ENCODE measurements around the gene MUSK.

Gene MUSK

DNA sequence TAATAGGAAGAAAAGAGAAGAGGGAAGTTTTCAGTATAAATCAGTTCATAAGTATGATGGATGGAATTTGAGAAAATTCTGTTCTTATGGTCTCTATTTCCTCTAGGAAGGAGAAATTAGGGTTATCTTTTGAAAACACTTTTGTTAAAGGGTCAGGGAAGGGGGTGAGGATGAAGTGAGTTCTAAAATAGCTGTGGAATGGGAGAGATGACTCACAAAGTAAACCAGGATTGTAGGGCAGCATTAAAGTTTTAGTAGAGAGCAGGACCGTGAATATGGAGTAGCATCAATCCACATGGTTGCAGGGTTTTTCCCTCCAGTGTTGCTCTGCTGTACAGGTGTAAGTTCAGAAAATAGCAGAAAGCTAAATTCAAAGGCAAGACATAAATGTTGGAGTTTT, 32.4 kb downstream of the MUSK start:
- no peak for DNase-seq

GRCh38 chr9:110703669-110704068, 35.1 kb downstream of the MUSK start:
- DNase-seq: no peak

GRCh38 chr9:110707419-110707818, 38.8 kb downstream of the MUSK start:
- peak; percentile 11 to 41 for DNase-seq

DNA sequence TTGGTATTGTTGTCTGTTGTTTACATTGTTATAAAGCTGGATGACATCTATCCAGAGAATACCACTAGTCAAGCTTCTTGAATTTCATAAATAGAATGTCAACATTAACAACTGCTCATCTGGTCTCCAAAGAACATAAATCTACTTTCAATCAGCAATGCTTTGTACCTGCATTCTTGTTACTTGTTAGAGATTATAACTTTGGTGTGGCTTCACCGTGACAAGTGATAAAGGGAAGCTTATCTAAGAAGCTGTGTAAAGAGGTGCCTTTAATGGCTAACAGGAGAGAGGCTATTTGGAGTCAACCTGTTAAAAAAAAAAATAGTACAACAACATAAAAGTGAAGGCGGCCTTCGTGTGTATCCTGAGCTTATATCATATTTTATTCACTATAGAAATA, 41.8 kb downstream of the MUSK start:
- DNase-seq: no peak

DNA sequence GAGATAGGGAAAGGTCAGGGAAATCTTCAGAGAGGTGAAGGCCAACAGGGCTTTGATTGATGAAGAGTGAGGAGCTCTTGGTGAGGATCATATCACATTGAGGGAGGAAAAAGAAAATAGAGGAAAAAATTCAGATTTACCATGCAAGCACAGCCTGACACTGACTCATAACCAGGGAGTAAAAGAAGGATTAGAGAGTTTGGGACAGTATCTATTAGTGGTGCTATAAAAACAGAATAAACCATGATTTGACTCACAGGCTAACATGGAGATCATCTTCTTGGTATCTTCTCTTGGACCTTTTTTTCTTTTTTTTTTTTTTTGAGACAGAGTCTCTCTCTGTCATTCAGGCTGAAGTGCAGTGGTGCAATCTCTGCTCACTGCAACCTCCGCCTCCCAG, 44.4 kb downstream of the MUSK start:
- no peak for DNase-seq

- no peak for DNase-seq
Observed at GRCh38 chr9:110714314-110714713, 45.7 kb downstream of the MUSK start.

DNA sequence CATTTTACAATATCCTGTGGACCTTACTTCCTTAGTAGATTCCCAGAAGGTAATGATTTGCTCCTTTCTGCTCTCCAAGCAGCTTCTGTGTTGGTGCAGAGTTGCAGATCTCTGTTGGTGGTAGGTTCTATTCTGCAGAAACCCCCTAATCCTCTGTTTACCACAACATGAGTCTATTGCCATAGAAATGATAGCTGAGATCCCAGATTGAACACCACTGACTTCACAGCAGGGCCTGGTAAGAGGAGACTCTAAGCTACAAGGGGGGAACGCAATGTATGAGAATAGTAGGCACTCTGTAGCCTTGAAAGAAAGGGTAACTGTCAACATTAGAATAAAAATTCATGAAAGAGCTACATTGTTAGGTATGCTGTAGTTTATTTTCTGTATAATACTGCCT, 59.5 kb downstream of the MUSK start:
- no peak for DNase-seq

DNA sequence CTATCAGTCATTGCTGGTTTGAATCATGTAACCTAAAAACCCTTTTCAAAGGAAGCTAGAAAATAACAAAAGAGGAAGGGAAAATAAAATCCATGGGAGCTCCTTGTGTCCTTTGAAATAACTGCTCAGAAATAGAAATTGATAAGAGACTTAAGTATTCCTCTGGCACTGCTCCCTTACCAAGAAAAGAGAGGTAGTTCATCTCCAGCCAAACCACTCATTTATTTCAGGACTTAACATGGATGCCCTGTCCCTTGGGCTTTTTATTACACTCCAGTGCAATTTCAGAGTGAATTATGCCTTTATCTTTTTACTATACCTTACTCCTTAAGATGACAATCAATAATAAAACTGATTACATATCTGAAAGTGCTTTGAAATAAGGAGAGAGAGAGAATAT, 61.0 kb downstream of the MUSK start:
- no peak for DNase-seq

DNA sequence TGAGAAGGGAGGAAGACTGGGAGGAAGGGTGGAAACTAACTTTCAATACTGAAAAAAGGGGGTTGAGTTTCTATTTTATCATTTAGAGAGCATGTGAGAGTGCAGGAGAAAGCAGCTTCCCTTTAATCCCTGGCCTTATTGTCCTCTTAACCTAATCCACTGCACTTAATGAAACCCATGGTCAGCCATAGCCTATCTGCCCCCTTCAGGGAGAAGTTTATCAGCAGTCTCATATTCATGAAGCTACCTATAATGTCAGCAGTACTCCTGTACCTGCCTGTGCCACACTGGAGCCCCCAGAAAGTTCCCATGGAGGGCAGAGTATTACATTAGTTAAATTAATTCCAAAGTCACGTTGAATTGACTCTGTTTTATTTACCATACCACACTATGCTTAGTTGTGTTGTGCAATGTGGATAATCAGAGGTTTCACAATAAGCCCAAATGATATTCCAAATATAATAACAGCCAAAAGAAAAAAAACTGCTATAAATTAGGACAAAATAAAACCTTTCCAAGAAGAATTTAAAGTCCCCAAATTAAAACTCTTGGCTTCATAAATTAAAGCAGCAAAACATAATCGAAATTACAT, 62.9 kb downstream of the MUSK start:
- no peak for DNase-seq

DNA sequence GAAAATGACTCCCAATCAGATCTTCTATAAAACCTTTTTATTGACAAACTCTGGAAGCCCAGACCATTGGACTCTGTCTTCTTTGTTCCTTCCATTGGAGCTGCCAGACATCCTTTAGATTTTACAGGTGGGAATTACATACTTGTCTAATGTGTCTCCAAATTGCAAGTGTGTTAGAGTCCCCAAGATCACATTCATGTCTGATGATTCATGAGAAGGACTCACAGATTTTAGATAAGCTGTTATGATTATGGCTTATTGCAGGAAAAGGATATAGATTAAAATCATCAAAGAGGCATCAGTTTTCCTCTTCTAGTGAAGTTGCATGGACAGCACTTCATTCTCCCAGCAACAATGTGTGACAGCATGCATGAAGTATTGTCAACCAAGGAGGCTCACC, 70.4 kb downstream of the MUSK start:
- DNase-seq: no peak

DNA sequence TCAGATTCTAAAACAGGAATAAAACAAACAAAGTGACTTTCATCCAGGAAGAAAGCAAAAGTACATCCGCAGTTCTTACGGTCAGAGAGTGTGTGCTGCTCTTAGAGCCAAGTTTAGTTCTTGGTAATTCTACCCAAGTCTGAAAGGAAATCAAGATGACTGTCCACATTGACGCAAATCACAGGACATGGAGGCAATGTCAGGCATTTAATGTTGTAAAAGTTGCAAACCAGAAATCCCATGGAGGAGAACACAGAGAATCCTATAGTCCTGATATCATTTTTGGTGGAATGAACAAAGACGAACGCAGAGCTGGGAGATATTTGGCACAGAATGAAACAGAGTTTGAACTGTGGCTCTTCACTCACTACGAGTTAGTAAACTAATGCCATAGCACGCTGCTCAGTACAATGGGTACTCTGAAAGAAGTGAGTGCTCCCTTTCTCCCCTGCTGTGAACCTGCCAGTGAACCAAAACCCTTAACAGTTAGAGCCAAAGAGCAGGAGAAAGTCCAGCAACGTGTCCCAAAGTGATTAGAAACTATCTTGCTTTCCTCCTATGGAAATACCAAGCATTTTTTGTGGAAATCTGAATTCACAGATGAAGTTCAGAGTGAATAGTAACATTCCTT, 74.3 kb downstream of the MUSK start:
- no peak for DNase-seq

- no peak for DNase-seq
Observed at GRCh38 chr9:110744715-110745384, 76.3 kb downstream of the MUSK start.

DNA sequence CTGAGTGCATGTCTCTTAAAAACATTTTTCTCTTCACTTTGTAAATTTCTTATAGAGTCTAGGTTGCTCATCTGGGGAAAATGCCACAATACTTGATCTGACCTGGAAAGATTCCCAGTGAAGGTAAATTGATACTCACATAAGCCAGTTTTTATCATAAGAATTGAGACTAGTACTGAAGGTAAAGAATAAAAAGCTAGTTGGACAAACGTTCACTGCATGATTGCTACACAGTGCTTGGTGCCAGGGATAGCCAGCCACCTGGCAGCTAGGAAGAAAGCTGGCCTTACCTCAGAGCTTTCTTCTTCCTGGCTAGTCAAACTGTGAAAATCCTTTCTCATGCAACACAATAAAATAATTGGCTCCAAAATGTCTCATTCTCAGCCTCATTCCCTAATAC, 77.1 kb downstream of the MUSK start:
- no peak for DNase-seq

- DNase-seq: no peak
Observed at GRCh38 chr9:110746211-110746930, 77.8 kb downstream of the MUSK start.

DNA sequence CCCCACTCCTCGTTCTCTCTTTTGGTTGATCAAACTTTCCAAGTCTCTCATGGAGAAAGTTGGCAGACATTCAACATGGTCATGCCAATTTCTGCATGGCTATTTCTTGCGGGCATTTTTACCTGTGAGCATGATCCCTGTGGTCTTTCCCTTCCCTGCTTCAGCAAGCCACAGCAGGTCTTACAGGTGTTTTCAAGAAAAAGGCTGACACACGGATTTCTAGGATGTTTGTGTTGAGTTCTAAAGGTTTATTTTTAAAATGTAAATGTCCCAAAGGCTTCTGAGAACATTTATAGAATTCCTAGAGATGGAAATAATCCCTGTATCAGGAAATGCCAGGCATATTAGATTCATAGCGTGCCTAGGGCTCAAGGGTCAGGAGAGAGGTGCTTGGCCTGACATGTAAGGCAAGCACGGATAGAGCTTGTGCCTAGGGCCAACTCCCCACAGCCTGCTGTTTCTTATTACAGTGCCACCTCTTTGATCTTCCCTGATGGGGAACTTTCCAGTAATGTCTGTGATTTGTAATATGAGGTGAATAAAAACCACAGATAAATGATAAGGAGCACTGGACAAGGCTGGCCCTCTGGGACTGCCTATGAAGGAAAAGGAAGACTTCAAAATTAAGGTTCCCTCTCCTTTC, 79.8 kb downstream of the MUSK start:
- no peak for DNase-seq

DNA sequence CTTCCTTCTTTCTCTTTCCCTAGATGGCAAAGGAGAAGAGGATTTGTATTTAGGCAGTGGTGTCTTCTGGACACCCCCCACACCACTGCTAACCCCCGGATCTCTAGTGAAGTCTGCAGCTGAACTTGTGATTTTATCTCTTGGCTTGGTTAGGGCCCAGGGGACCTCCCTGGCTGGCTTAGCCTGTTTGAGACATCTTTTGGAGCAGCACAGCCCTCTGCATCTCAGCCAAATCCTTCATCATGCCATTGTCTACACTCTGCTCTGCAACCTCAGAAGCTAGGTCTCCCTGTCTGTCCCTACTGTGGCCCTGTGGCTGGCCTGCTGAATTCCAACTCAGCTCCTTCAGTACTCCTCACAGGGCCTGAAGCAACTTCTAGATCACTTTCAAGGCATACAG, 81.7 kb downstream of the MUSK start:
- DNase-seq: no peak

- no peak for DNase-seq
Observed at GRCh38 chr9:110751971-110752370, 83.4 kb downstream of the MUSK start.

GRCh38 chr9:110752766-110753165, 84.2 kb downstream of the MUSK start:
- DNase-seq: no peak

DNA sequence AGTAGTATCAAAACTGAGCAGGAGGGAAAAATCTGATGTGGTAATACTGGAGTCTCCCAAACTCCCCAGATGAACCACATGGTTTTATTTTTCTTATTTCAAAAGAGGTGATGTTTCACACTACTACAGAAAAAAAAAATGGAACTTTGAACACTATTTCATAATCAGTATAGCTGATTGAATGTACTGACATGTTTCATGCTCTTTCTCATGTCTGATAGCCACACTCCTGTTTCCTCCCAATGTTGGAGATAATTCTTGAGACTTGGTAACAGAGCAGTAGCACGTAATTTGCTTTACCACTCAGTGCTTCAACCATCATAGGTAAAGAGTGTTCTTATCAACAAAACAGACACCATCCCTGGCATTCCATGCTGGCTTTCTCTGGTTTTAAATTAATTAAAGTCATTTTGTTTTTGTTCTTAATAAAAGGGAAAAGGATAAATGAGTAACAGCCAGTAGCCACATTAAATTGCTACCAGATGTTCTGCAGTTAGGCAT, 85.2 kb downstream of the MUSK start:
- no peak for DNase-seq

GRCh38 chr9:110755179-110755578, 86.6 kb downstream of the MUSK start:
- DNase-seq: no peak

DNA sequence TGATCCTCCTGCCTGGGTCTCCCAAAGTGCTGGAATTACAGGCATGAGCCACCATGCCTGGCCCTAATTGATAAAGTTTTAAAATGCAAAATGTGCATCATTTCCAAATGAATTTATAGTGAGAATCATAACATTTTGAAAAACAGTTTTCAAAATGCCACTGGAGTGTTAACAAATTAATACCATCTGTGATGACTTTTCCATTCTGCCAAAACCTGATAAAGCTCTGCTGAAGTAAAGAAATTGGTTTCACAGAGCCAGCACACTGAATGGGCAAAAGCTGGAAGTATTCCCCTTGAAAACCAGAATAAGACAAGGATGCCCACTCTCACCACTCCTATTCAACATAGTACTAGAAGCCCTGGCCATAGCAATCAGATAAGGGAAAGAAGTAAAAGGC, 89.6 kb downstream of the MUSK start:
- DNase-seq: no peak

DNA sequence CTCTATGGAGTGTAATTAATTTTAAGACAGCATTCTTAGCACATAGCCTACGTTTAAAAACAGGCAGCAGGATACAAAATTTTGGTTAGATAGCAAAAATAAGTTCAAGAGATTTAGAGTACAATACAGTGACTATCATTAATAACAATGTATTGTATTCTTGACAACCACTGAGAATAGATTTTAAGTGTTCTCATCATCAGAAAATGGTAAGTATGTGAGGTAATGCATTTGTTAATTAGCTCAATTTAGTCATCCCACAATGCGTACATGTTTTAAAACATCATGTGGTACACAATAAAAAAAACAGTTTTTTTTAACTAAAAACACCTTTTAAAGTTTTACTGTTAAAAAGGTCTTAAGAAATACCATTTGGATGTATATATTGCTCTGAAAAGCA, 94.2 kb downstream of the MUSK start:
- DNase-seq: no peak

- no peak for DNase-seq
Observed at GRCh38 chr9:110763568-110763967, 95.0 kb downstream of the MUSK start.
